Smooth muscle cell of the pulmonary artery (primary cell): ENCODE results near the gene ZNF330. TPM values are rescaled to one million over a fixed set of nuclear protein-coding genes. Genes with fewer than 3 reads are reported as not detected.

Experiments
- total RNA-seq: library from RNA; depleted of rRNA; stranded (reverse); fragments of >200 nt; gene quantifications from 2 replicates; pipeline ENCODE4 v1.2.3, GENCODE V29; 2014

Gene ZNF330
- 22.6 and 26.0 TPM in 2 replicates for total RNA-seq

GRCh38 chr4:141220691-141221659 lies at the start of gene ZNF330:
ZNF330 (plus strand) TSS chr4:141220895; CDS start chr4:141222372, 1,477 bp downstream.

Other genes starting within 250 kb of the ZNF330 start
- 3.3 and 5.6 TPM in 2 replicates for gene RNF150, start 87.4 kb upstream of the ZNF330 start, total RNA-seq